HepG2 (cell line): ENCODE results near the gene OCLN. TPM values are rescaled to one million over a fixed set of nuclear protein-coding genes. Genes with fewer than 3 reads are reported as not detected.
A peak's percentile ranks its signal among the peaks of the same experiment; 100 is the strongest.

ENCODE experiments used
- ATF1 ChIP-seq: IDR thresholded peaks from 2 replicates; pipeline ENCODE4 v1.6.1; 2016; ENCODE audit warnings: mild to moderate bottlenecking, control low read depth
- BRCA1 ChIP-seq: sonication (generic); formaldehyde crosslinking; IDR thresholded peaks from 2 replicates; pipeline ENCODE4 v1.4.0; 2020; ENCODE audit warnings: missing genetic modification reagents
- HNRNPUL1 ChIP-seq: fragments of 200-400 bp; formaldehyde crosslinking; IDR thresholded peaks from 2 replicates; pipeline ENCODE4 v1.6.1; 2017; ENCODE audit warnings: low read depth, mild to moderate bottlenecking, low read length, moderate library complexity
- KLF6 ChIP-seq: IDR thresholded peaks from 2 replicates; pipeline ENCODE4 v1.8.0; 2016; ENCODE audit warnings: missing biosample characterization, missing genetic modification reagents
- MIER2 ChIP-seq: IDR thresholded peaks from 2 replicates; pipeline ENCODE4 v1.6.1; 2016; ENCODE audit warnings: missing biosample characterization, missing genetic modification reagents
- POLR2A ChIP-seq, 2 experiments: IDR thresholded peaks; 2 replicates each; pipeline ENCODE4 v1.6.1; 2011; ENCODE audit warnings: low read depth in 2 of 2, low read length in 2 of 2, mild to moderate bottlenecking in 1 of 2, moderate library complexity in 1 of 2; ENCODE audit not compliant: insufficient read depth in 1 of 2
- SALL1 ChIP-seq: sonication (generic); formaldehyde crosslinking; IDR thresholded peaks from 2 replicates; pipeline ENCODE4 v1.8.0; 2022; ENCODE audit warnings: mild to moderate bottlenecking, missing genetic modification reagents
- SOX6 ChIP-seq, 2 experiments: fragments of 450-650 bp in 1 of 2; sonication (generic) in 1 of 2; formaldehyde crosslinking in 1 of 2; IDR thresholded peaks; 2 replicates each; pipeline versions ENCODE4 v1.4.0 to v1.6.1; 2017 to 2020; ENCODE audit warnings: antibody characterized with exemption in 1 of 2, mild to moderate bottlenecking in 1 of 2, missing genetic modification reagents in 1 of 2
- WIZ ChIP-seq: sonication (generic); formaldehyde crosslinking; IDR thresholded peaks from 2 replicates; pipeline ENCODE4 v1.5.1; 2020; ENCODE audit warnings: mild to moderate bottlenecking, missing genetic modification reagents
- ZFP90 ChIP-seq: sonication (generic); formaldehyde crosslinking; IDR thresholded peaks from 2 replicates; pipeline ENCODE4 v1.8.0; 2022; ENCODE audit warnings: missing genetic modification reagents, mild to moderate bottlenecking, inconsistent platforms, borderline replicate concordance
- ZKSCAN8 ChIP-seq: IDR thresholded peaks from 2 replicates; pipeline ENCODE4 v1.6.1; 2016; ENCODE audit warnings: borderline replicate concordance, missing genetic modification reagents, missing compliant biosample characterization
- polyA plus RNA-seq, 8 experiments: library from polyadenylated mRNA; depleted of rRNA in 3 of 8; stranded (reverse) in 7 of 8; unstranded in 1 of 8; fragments of >200 nt; fragmentation: Illumina TruSeq in 4 of 8; extraction: Trizol in 4 of 8; gene quantifications; 2 replicates each; pipeline versions ENCODE4 v1.2.1 to v1.2.3, GENCODE V29; 2011 to 2016; ENCODE audit warnings: low read depth in 4 of 8, missing spikeins in 1 of 8, mixed read lengths in 1 of 8; ENCODE audit not compliant: insufficient read depth in 1 of 8
- total RNA-seq, 5 experiments: library from RNA; depleted of rRNA; stranded (reverse); fragments of >200 nt; fragmentation: Illumina TruSeq; extraction: Trizol; gene quantifications; 2 replicates each; pipeline ENCODE4 v1.2.3, GENCODE V29; 2016; ENCODE audit warnings: low read depth in 1 of 5
- TF ChIP-seq, protein P1 (sequence below), 2 experiments: fragments of 450-650 bp in 1 of 2; sonication (generic) in 1 of 2; formaldehyde crosslinking in 1 of 2; IDR thresholded peaks; 2 replicates each; pipeline versions ENCODE4 v1.6.1 to v1.8.0; 2016 to 2022; ENCODE audit warnings: antibody characterized with exemption in 1 of 2, mild to moderate bottlenecking in 1 of 2, missing genetic modification reagents in 1 of 2
- TF ChIP-seq, protein P2 (sequence below): sonication (generic); formaldehyde crosslinking; IDR thresholded peaks from 2 replicates; pipeline ENCODE4 v1.4.0; 2020; ENCODE audit warnings: mild to moderate bottlenecking, missing genetic modification reagents
- TF ChIP-seq, protein P3 (sequence below): sonication (generic); formaldehyde crosslinking; IDR thresholded peaks from 2 replicates; pipeline ENCODE4 v1.4.0; 2020; ENCODE audit warnings: mild to moderate bottlenecking, missing genetic modification reagents, borderline replicate concordance
- TF ChIP-seq, protein P4 (sequence below): sonication (generic); formaldehyde crosslinking; IDR thresholded peaks from 2 replicates; pipeline ENCODE4 v1.8.1; 2023; ENCODE audit warnings: mild to moderate bottlenecking, missing genetic modification reagents, borderline replicate concordance

OCLN gene
- total and polyA plus RNA-seq, 2 of the 13 experiments (the other 11 are each of a cell fraction or from before 2014, with no cell fraction given): 24.1 to 34.8 TPM

DNA sequence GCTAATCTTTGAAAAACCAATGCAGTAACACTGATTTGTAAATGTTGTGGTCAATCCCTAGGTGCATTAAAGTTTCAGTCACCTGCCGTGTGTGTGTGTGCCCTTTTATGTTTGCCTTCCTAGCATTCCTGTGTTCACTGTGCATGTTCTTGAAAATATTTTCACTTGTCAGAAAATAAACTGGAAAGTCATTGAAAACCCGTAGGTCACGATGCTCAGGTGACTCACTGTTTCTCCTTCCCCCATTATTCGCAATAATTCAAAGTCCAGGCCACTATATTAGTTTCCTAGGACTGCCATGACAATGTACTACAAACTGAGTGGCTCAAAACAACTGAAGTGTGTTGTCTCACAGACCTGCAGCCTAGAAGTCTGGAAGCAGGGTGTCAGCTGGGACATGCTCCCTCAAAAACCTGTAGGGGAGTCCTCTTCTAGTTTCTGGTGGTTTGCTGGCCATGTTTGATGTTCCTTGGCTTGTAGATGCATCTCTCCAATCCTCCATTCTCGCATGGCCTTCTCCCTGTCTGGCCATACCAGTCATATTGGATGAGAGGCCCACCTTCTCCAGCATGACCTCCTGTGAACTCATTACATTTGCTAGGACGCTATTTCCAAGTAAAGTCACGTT, 48.3 kb upstream of the OCLN start (continued):
- TF ChIP-seq, protein P1, sequence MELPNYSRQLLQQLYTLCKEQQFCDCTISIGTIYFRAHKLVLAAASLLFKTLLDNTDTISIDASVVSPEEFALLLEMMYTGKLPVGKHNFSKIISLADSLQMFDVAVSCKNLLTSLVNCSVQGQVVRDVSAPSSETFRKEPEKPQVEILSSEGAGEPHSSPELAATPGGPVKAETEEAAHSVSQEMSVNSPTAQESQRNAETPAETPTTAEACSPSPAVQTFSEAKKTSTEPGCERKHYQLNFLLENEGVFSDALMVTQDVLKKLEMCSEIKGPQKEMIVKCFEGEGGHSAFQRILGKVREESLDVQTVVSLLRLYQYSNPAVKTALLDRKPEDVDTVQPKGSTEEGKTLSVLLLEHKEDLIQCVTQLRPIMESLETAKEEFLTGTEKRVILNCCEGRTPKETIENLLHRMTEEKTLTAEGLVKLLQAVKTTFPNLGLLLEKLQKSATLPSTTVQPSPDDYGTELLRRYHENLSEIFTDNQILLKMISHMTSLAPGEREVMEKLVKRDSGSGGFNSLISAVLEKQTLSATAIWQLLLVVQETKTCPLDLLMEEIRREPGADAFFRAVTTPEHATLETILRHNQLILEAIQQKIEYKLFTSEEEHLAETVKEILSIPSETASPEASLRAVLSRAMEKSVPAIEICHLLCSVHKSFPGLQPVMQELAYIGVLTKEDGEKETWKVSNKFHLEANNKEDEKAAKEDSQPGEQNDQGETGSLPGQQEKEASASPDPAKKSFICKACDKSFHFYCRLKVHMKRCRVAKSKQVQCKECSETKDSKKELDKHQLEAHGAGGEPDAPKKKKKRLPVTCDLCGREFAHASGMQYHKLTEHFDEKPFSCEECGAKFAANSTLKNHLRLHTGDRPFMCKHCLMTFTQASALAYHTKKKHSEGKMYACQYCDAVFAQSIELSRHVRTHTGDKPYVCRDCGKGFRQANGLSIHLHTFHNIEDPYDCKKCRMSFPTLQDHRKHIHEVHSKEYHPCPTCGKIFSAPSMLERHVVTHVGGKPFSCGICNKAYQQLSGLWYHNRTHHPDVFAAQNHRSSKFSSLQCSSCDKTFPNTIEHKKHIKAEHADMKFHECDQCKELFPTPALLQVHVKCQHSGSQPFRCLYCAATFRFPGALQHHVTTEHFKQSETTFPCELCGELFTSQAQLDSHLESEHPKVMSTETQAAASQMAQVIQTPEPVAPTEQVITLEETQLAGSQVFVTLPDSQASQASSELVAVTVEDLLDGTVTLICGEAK (IDR thresholded peaks at IDR 0.05): peak; percentile 74
- TF ChIP-seq, protein P1 (CRISPR knock-in tag; IDR thresholded peaks at IDR 0.05): peak; percentile 21; the same call in 1 of the 2 replicates
- TF ChIP-seq WIZ (CRISPR knock-in tag) (no peak), HNRNPUL1 (no peak), ZFP90 (CRISPR knock-in tag) (no peak), POLR2A (IDR thresholded peaks at IDR 0.05; ENCODE audit: insufficient read depth in 1 of 2, low read depth in 2 of 2, low read length in 2 of 2) (peak in 1 of 2 experiments; percentile 69; a peak in 2 of 4 replicates), SALL1 (CRISPR knock-in tag) (peak; percentile 72; the same call in 1 of the 2 replicates), BRCA1 (no peak), ZKSCAN8 (CRISPR knock-in tag) (no peak), MIER2 (no peak), ATF1 (no peak), KLF6 (CRISPR knock-in tag) (no peak), SOX6 (IDR thresholded peaks at IDR 0.05) (no peak), SOX6 (CRISPR knock-in tag; IDR thresholded peaks at IDR 0.05) (peak; percentile 94)
- TF ChIP-seq, protein P2, sequence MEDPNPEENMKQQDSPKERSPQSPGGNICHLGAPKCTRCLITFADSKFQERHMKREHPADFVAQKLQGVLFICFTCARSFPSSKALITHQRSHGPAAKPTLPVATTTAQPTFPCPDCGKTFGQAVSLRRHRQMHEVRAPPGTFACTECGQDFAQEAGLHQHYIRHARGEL: no peak
- TF ChIP-seq, protein P3, sequence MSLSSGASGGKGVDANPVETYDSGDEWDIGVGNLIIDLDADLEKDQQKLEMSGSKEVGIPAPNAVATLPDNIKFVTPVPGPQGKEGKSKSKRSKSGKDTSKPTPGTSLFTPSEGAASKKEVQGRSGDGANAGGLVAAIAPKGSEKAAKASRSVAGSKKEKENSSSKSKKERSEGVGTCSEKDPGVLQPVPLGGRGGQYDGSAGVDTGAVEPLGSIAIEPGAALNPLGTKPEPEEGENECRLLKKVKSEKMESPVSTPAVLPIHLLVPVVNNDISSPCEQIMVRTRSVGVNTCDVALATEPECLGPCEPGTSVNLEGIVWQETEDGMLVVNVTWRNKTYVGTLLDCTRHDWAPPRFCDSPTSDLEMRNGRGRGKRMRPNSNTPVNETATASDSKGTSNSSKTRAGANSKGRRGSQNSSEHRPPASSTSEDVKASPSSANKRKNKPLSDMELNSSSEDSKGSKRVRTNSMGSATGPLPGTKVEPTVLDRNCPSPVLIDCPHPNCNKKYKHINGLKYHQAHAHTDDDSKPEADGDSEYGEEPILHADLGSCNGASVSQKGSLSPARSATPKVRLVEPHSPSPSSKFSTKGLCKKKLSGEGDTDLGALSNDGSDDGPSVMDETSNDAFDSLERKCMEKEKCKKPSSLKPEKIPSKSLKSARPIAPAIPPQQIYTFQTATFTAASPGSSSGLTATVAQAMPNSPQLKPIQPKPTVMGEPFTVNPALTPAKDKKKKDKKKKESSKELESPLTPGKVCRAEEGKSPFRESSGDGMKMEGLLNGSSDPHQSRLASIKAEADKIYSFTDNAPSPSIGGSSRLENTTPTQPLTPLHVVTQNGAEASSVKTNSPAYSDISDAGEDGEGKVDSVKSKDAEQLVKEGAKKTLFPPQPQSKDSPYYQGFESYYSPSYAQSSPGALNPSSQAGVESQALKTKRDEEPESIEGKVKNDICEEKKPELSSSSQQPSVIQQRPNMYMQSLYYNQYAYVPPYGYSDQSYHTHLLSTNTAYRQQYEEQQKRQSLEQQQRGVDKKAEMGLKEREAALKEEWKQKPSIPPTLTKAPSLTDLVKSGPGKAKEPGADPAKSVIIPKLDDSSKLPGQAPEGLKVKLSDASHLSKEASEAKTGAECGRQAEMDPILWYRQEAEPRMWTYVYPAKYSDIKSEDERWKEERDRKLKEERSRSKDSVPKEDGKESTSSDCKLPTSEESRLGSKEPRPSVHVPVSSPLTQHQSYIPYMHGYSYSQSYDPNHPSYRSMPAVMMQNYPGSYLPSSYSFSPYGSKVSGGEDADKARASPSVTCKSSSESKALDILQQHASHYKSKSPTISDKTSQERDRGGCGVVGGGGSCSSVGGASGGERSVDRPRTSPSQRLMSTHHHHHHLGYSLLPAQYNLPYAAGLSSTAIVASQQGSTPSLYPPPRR (CRISPR knock-in tag): no peak
- TF ChIP-seq, protein P4, sequence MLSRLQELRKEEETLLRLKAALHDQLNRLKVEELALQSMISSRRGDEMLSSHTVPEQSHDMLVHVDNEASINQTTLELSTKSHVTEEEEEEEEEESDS (CRISPR knock-in tag): no peak
